Activated T-cell treated with anti-CD3 and anti-CD28 coated beads, Interleukin-2, amount 50 U/mL, for 1 hour (primary cell): ENCODE measurements around the gene DNAJC15.
A peak's percentile ranks its signal among the peaks of the same experiment; 100 is the strongest.
"Not testable (repeated sequence)": the region's sequence is repeated elsewhere in the genome, so short reads cannot be mapped to it uniquely, and the experiment has no call there.

Experiments
- DNase-seq: peaks from one replicate; pipeline ENCODE4 v3.0.0-alpha.2; 2020

The DNAJC15 gene

DNA sequence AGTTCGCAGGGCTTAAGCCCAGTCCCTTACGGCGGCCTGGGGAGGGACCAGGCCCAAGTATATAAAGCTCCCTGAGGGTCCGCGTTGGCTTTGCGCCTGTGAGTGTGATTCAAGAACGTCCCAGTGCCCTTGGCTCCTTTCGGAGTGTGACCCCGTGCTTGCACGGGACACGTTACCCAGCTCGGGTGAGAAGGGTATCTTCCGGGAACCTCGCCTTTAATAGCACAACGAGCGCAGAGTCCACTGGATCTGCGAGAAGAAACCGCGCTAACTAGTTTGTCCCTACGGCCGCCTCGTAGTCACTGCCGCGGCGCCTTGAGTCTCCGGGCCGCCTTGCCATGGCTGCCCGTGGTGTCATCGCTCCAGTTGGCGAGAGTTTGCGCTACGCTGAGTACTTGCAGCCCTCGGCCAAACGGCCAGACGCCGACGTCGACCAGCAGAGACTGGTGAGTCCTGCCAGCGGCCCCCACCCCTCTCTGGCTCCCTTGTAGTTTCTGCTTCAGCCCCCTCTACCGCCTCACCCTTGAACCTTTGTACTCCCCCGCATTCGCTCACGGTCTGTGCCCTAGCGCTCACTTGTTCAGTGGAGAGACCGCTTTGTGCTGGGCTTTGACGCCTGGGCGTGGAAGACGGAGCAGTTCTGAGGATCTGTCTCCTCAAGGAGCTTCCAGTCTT lies at the start of gene DNAJC15:
DNAJC15 (plus strand) TSS at position 298 of the 675 bp plus-strand sequence; CDS start at position 339, 41 bp downstream.
- DNase-seq: peak; percentile 85

DNA sequence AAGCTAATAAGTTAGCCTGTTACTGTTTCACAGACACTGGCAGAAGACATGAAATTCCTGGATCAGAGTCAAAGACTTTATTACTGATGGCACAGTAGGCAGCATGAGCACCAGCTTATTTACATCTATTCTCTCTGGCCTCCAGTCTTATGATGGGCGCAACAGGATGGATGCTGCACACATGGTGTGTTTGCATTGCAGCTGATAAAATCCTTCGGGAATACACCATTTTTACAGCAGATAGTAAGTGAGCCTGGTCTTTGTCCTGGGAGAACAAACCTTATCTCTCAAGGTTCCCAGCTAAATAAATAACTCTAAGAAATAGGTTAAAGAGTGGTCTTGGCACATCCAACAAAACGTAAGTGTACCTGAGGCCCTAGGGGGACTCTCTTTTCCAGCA lies 47.3 kb upstream of the DNAJC15 start:
- no peak for DNase-seq

DNA sequence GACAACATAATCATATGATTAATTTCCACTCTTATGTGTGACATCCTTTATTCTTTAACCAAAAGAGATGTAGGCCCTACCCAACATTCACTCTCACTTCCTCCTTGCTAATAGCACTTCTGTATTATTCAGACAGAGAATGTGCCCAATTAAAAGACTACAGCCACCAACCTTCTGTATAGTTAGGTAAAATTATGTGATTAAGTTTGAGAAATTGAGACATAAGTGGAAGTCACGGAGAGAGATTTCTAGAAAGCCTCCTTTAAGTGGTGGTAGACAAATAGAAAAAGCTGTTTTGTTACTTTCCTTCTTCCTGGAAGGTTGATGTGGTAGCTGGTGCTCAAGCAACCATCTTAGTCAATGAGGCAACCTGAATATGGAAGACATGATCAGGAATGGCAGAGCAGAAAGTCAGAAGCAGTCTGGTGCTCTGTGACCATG lies 46.1 kb upstream of the DNAJC15 start:
- DNase-seq: no peak

DNA sequence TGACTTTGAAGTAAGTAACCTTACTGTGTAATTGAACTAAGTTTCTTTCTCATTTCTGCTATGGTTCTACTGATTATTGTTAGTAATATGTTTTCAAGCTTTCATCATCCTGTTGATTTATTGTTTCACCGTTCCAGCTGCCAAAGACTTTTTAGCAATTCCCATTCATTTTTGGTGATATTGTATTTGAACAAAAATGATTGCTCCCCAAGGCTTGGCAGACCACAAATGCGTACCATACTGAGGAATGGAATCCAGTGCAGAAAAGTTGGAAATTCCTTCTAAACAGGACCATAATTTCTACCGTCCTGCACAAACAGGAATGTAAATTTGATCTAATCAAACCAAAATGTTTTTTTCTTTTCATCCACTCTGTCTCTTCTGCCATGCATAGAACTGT lies 42.1 kb upstream of the DNAJC15 start:
- DNase-seq: no peak

DNA sequence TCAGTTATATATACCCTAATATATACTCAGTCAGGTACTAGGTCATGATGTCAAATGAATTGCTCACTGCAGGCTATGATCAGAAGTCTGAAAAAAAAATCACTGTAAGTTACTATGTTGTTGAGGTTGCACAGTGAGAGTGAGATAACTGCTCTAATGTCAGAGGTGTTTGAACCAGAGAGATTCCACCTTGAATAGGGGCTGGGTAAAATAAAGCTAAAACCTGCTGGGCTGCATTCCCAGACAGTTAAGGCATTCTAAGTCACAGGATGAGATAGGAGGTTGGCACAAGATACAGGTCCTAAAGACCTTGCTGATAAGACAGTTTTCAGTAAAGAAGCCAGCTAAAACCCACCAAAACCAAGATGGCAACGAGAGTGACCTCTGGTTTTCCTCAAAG lies 41.5 kb upstream of the DNAJC15 start:
- no peak for DNase-seq

DNA sequence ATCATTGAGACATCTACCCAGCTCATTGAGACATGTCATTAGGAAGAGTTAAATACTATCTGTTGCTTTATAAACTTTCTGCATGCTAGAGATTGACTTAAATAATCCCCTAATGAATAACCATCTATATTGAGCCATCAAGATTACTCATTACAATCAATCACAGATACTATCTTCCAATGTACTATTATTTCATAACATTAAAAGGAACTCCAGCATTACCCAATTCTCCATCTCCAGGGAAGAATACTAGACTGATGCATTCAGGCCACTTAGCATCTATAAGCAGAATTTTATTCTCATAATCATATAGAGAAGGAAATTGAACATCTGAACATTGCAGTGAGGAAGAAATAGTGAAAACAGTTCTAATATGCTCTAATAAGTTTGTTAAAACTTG lies 39.4 kb upstream of the DNAJC15 start:
- no peak for DNase-seq

DNA sequence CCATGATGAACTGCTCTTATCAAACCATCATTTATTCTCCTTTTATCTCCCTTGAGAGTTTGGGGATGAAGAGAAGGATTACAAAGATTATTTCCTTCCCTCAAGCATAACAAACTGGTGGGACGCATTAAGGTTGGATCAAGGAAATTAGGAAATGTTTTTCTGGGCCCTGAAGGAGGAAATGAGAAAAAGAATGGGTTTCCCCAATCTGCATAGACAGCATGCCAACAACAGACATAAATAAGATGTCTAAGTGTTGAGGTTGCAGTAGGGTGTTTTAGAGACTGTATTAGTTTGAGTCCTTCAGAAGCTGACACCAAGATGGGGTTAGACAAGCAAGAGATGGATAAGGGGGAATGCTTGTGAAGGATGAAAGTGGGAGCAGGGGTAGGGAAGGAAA lies 38.7 kb upstream of the DNAJC15 start:
- DNase-seq: no peak

DNA sequence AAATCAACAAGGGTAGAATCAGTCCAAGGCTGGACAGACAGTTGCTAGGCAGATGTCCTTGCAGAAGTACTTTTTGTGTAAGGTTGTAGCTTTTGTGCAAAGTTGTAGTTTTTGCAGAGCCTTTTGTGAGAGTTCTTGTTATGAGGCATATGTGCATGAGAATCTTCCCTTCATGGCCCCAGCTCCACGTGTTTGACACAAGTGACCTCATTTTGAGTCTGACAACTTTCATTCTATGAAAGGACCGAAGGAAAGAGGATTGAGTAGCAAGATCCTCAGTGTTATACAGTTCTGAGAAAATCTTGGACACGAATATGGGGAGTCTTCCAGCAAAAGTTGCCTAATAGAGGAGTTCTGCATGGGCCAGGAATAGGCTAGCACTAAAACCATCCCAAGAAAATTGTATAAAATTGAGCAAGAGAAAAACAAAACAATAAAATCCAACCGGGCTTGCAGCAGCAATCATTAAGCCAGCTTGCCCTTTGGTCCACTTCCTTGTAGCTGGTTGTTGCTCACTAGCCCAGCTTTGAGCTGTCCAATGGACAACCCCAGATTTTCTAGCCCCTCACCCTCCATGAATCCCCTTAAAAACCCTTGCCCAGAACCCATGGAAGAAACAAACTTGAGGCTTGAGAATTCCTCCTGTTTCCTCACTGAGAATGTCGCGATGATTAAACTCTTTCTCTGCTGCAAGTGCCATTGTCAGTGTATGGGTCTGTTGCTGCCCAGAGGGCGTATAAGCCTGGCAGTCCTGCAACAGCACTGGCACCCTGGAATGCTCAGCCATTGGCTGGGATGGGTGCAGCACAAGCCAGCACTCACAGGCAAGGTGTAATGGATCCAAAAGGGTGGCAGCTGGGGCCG lies 37.8 kb upstream of the DNAJC15 start:
- DNase-seq: no peak

DNA sequence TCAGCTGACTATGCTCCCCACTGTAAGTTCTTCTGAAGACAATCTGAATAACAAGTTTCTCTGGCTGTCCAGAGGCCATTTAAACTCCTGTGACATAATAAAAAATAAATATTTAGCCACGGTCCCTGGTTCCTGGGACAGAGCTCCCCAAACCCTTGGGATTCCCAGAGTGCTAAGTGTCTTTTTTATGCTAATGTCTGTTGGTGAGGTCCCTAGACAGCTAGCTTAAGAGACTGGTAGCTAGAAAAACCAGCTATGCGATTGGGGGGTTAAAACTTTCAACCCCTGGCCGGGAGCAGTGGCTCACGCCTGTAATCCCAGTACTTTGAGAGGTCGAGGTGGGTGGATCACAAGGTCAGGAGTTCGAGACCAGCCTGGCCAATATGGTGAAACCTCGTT lies 37.2 kb upstream of the DNAJC15 start:
- DNase-seq: no peak

DNA sequence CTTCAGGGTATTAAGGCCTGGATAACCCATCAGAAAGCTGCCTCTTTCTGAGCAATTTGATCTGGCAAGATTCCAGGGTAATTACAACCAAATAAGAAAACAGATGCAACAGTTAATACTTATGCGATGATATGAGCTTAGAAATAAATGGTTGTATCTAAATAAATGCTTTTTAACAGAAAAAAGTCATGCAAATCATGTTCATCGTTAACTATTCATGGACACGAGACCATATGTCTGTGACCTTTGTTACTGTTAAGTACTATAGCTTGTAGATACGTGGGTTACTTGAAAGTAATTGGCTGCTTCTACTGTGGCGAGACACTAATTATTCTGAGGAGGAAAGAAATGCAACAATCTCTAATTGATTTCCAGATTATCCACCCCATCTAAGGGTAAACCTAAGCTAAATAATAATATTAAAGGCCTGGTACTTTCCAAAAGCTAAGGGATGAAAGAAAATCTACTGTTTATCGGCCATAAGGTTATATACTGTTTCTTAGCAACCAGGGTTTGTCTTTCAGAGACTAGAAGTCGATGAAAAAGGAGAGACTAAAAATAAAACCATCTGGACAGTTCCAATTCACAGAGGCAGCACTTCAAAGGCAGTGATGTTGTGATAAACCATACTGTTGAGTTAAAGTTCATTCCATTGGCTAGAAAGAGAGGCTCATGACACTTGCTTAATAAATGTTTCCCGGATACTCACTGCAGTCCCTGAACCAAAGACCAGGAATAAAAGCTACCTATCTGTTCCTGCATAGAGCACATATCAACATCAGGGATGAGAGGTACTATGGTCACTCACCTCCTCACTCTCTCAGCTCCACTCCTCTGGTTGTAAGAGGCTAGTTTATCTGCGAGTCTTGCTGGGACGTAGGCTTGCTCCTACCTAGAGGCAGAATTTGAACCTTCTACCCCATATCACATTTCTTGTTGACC lies 32.8 kb upstream of the DNAJC15 start:
- no peak for DNase-seq

DNA sequence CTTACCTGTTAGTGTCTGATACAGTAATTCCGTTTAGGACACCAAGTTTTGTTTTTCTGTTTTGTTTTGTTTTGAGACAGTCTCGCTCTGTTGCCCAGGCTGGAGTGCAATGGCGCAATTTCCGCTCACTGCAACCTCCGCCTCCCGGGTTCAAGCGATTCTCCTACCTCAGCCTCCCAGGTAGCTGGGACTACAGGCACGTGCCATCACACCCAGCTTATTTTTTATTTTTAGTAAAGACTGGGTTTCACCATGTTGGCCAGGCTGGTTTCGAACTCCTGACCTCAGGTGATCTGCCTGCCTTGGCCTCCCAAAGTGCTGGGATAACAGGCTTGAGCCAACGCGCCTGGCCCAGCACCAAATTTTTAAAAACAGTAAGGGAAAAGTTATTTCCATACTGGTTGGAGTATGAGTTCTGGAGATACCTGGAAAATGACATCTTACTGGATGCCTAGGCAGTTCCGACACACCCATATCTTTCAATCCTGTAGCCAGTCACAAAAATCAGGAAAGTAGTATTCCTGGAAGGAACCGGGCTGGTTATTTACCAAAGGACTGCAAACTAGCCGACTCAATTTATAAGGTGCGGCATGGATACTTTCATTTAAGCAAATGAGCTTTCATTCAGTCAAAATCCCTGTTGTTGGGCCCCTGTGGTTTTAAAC lies 32.0 kb upstream of the DNAJC15 start:
- not testable (repeated sequence) for DNase-seq

DNA sequence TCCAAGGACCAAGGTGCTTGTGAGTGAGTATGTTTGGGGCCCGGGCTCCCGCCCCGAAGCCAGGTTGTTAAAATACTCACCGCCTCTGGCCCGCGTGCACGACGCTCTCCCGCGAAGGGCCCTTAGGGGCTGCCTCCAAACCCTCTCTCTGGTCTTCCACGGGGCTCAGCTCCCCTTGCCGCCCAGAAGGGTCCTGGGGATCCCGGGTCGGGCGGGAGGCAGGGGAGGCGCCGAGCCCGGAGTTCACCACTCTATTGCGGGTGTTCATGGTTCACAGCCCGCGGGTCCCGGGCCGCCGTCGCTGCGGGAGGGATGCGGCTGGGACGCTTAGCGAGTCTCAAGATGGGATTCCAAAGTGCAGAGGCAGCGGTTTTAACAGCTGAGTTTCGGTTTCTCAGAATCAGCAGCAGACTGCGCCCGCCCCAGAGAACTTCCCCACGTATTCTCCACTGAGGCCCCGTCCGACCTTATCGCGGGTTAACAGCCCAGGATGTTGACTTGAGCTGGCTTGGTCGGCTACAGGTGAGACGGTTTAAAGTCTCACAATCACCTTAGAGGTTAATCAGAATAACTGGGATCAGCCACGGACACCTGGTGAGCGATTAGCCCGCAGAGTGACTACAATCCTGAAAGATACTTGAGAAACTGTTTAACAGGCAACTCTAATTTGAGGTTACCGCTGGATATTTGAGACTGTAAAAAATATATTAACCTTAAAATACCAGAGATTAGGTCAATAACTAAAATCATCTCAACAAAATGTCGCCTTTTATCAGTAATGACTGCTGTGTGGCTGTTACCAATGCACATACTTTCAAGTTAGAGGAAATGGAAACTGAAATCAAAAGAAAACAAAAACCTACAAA lies 31.3 kb upstream of the DNAJC15 start, which contains the start of gene EPSTI1:
EPSTI1 (minus strand) TSS at position 344 of the 866 bp plus-strand sequence; CDS start at position 268, 76 bp downstream.
- DNase-seq: peak; percentile 75

DNA sequence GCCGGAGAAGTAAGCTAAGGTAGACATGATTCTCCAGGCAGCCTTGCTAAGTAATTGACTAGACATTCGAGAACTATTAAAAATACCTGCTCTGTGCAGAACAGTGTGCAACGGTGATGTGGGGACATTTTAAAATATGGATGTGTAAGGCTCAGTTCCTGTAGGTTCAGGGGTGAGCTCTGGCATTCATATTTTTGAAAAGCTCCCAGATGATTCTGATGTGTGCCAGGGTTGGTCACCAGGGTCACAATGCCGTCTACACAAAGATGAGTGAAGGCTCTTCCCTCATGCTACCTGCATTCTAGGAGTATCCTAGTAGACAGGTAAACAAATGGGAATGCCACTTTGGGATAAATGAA lies 30.6 kb upstream of the DNAJC15 start:
- DNase-seq: no peak

DNA sequence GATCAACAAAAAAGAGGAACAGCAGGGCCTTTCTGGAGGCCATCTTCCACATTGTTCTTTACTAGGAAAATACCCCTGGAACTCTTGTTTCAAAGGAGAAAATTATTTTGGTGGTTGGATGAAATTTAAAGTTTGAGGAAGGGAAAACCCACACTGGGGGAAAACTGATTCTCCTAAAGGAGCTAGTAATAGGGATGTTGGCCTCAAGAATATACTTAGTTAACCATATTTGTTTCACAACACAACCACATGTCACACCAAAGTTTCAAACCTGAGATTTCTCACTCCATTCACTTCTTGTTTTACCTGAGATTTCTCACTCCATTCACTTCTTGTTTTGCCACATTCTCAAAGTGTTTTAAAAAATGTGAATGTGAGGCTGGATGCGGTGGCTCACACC lies 28.5 kb upstream of the DNAJC15 start:
- no peak for DNase-seq

DNA sequence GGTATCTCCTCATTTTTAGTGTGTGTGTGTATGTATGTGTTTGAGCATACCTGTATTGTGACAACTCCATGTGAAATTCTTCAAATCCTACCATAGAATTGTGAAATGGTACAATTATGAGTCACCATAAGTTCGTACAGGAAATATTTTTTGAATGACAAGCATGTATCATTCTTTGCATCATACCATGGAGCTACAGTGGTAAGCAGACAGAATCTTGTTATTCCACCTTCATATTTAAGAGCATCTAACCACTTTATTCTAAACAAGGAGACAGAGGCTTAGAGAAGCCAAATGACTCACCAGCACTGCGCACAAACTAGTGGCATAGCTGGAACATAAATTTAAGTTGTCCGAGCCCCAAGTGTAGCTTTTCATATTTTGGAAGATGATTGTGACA lies 26.8 kb upstream of the DNAJC15 start:
- no peak for DNase-seq

DNA sequence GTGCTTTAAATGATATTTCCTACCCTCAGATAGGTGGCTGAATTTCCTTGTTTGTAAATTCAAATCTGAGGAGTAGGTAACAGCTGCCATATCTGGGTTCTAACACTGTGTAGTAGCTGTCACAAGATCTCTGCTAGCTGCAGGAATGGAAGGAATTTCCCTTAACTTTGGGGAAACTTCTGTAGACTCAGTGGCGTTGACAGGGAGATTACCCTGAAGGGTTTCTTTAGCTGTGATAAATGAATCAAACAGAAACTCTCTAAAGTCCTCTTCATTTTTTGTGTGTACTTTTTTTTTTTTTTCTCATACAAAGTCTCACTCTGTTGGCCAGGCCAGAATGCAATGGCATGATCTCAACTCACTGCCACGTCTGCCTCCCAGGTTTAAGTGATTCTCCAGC lies 26.0 kb upstream of the DNAJC15 start:
- no peak for DNase-seq

DNA sequence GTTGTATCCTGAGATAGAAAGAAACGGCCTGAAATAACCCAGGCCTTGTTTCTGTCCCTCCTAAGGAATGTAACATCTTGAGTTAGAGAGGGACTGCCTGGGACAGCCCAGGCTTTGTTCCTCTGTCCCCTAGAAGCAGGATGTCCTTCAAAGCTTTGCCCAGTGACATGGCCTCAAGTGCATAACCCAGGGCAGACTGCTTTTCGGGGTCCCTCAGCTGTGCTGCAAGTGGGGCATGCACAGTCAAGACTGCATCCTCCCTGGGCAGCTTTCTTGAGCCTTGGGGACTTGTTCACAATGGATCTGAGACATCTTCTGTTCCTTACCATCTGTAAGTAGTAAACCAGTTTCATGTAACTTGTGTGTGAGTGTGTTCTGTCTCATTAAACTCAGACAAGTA lies 23.9 kb upstream of the DNAJC15 start:
- no peak for DNase-seq

DNA sequence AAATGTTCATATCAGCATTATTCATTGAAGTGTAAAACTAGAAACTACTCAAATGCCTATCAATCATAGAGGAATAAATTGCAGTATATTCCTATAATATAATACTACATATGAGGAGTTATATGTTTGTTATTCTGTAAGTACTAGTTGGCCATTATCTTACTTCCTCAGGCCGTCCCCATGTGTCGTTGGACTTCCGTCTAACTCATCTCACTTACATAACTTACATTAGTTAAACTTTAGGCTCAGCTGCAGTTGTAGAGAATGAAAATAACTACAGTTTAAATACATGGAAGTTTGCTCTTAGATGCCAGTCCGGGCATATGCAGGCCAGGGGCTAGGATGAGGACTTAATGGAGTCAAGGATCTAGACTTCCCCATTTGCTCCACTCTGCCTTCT lies 22.7 kb upstream of the DNAJC15 start:
- no peak for DNase-seq

DNA sequence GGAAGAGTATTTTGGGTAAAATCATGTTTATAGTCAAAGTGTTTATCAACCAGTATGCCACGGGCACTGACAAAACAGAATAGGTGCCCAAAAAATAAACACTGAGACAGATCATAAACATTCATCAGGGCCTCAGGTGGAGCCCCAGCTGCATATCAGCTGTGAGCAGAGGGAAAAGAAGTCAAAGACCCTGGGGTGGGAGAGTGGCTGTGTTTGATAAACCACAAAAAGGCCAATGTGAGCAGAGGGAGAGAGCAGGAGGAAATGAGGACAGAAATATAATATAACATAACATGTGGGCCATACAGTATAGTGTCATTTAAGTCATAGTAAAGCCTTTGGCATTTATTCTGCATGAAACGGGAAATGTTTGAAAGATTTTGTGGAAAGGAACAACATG lies 21.4 kb upstream of the DNAJC15 start:
- DNase-seq: no peak

DNA sequence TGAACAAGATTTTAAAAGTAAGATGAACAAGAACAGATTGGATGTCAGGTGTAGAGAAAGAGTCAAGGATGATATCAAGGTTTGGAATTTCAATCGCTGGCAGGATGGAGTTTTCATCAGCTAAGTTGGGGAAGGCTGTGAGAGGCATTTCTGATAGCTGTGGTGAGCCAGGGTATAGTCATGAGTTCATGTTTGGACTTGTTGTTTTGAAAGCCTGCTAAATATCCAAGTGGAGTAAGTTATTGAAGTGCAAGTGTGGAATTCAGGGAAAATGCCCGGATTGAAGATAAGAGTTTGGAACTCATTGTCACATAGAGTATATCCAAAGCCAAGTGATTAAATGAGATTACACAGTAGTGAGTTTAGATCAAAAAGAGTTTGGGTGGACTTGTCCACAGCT lies 20.4 kb upstream of the DNAJC15 start:
- no peak for DNase-seq

DNA sequence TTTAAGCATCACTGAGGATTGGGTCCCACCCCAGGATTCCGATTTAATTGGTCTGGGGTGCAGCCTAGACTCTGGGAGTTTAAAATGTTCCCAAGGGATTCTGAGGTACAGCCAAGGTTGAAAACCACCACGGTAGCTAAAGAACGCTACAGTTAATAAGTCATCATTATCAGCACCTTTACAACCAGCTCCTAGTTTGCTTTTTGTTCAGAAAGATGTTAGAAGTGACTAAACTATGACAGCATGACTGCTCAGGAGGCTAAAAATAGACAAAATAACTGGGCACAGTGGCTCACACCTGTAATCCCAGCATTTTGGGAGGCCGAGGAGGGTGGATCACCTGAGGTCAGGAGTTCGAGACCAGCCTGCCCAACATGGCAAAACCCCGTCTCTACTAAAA lies 19.7 kb upstream of the DNAJC15 start:
- no peak for DNase-seq
